Measurements from ENCODE around the gene ABCA2.

DNA sequence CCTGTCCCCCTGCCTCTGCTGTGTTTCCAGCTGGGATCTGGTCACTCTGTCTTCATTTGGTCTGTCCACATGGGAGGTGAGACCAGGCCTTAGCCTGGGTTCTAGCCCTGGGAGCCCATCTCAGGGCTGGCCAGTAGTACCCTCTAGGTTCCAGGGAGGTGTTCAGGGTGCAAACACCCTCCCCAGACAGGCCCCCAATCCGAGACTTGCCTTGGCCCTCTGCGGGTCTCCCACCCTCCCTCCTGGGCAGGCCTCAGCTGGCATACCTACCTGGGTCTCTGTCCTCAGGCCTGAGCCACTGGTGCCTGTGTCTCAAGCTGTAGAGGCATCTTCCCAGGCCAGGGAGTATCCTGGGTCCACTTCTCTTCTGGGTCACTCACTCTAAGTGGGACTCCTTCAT is 43.2 kb upstream of the ABCA2 start:
- no peak for TF ChIP-seq TOX (CRISPR knock-in tag; IDR thresholded peaks at IDR 0.05; ENCODE audit: borderline replicate concordance)
- no peak for TF ChIP-seq ZNF8 (CRISPR knock-in tag; IDR thresholded peaks at IDR 0.05)
- no peak for TF ChIP-seq ARNTL (CRISPR knock-in tag; IDR thresholded peaks at IDR 0.05; ENCODE audit: borderline replicate concordance, low read depth)

All from SK-N-SH treated with all-trans-retinoic acid at 6 μM for 48 hours (cell line).